HepG2 (cell line): ENCODE measurements around the gene NINL. TPM values are rescaled to one million over a fixed set of nuclear protein-coding genes. Genes with fewer than 3 reads are reported as not detected.
A peak's percentile ranks its signal among the peaks of the same experiment; 100 is the strongest.

Experiments
- FOXK1 ChIP-seq: sonication (generic); formaldehyde crosslinking; IDR thresholded peaks from 2 replicates; pipeline ENCODE4 v1.4.0; 2020; ENCODE audit warnings: low read depth, missing genetic modification reagents, borderline replicate concordance
- ISX ChIP-seq: sonication (generic); formaldehyde crosslinking; conservative IDR thresholded peaks from 2 replicates; pipeline ENCODE4 v1.5.0; 2020; ENCODE audit warnings: missing genetic modification reagents
- MAZ ChIP-seq, 2 experiments: sonication (generic) in 1 of 2; formaldehyde crosslinking in 1 of 2; IDR thresholded peaks; 2 replicates each; pipeline versions ENCODE4 v1.5.0 to v1.6.1; 2012 to 2020; ENCODE audit warnings: low read depth in 2 of 2, mild to moderate bottlenecking in 2 of 2, borderline replicate concordance in 1 of 2, improper control_type of control experiment in 1 of 2, low read length in 1 of 2, missing genetic modification reagents in 1 of 2, moderate library complexity in 1 of 2
- MED8 ChIP-seq: sonication (generic); formaldehyde crosslinking; IDR thresholded peaks from 2 replicates; pipeline ENCODE4 v1.8.1; 2023; ENCODE audit warnings: mild to moderate bottlenecking, missing genetic modification reagents; ENCODE audit not compliant: insufficient replicate concordance
- NFAT5 ChIP-seq: sonication (generic); formaldehyde crosslinking; IDR thresholded peaks from 2 replicates; pipeline ENCODE4 v1.4.0; 2020; ENCODE audit warnings: missing genetic modification reagents
- RFX3 ChIP-seq: IDR thresholded peaks from 2 replicates; pipeline ENCODE4 v1.6.1; 2016; ENCODE audit warnings: missing biosample characterization, missing genetic modification reagents
- SNAPC4 ChIP-seq: sonication (generic); formaldehyde crosslinking; IDR thresholded peaks from 2 replicates; pipeline ENCODE4 v1.4.0; 2020; ENCODE audit warnings: mild to moderate bottlenecking, missing genetic modification reagents
- TBL1XR1 ChIP-seq: fragments of 150-350 bp; IDR thresholded peaks from 2 replicates; pipeline ENCODE4 v1.6.1; 2014; ENCODE audit warnings: borderline replicate concordance, low read length; ENCODE audit not compliant: partially characterized antibody
- TGIF2 ChIP-seq: IDR thresholded peaks from 2 replicates; pipeline ENCODE4 v1.6.1; 2016; ENCODE audit warnings: control low read depth, missing compliant biosample characterization
- ZBTB25 ChIP-seq: IDR thresholded peaks from 2 replicates; pipeline ENCODE4 v1.6.1; 2018; ENCODE audit warnings: missing genetic modification reagents
- ZC3H4 ChIP-seq: sonication (generic); formaldehyde crosslinking; IDR thresholded peaks from 2 replicates; pipeline ENCODE4 v1.4.0; 2020; ENCODE audit warnings: missing genetic modification reagents, borderline replicate concordance
- ZFX ChIP-seq: sonication (generic); formaldehyde crosslinking; IDR thresholded peaks from 2 replicates; pipeline ENCODE4 v1.4.0; 2020; ENCODE audit warnings: mild to moderate bottlenecking, low read depth, missing genetic modification reagents, moderate library complexity
- ZFYVE20 ChIP-seq: sonication (generic); formaldehyde crosslinking; IDR thresholded peaks from 2 replicates; pipeline ENCODE4 v1.8.0; 2023; ENCODE audit warnings: low read depth, mild to moderate bottlenecking, moderate library complexity, missing genetic modification reagents, borderline replicate concordance
- ZNF256 ChIP-seq: sonication (generic); formaldehyde crosslinking; conservative IDR thresholded peaks from 2 replicates; pipeline ENCODE4 v1.4.0; 2020; ENCODE audit warnings: missing genetic modification reagents
- ZNF550 ChIP-seq: sonication (generic); formaldehyde crosslinking; IDR thresholded peaks from 2 replicates; pipeline ENCODE4 v1.4.0; 2020; ENCODE audit warnings: mild to moderate bottlenecking, missing genetic modification reagents, borderline replicate concordance
- ZNF619 ChIP-seq: sonication (generic); formaldehyde crosslinking; IDR thresholded peaks from 2 replicates; pipeline ENCODE4 v1.4.0; 2020; ENCODE audit warnings: mild to moderate bottlenecking, missing genetic modification reagents
- ZNF709 ChIP-seq: sonication (generic); formaldehyde crosslinking; IDR thresholded peaks from 2 replicates; pipeline ENCODE4 v1.5.0; 2020; ENCODE audit warnings: mild to moderate bottlenecking, missing genetic modification reagents
- ZSCAN20 ChIP-seq: sonication (generic); formaldehyde crosslinking; IDR thresholded peaks from 2 replicates; pipeline ENCODE4 v1.4.0; 2020; ENCODE audit warnings: missing genetic modification reagents, mild to moderate bottlenecking, borderline replicate concordance
- polyA plus RNA-seq, 8 experiments: library from polyadenylated mRNA; depleted of rRNA in 3 of 8; stranded (reverse) in 7 of 8; unstranded in 1 of 8; fragments of >200 nt; fragmentation: Illumina TruSeq in 4 of 8; extraction: Trizol in 4 of 8; gene quantifications; 2 replicates each; pipeline versions ENCODE4 v1.2.1 to v1.2.3, GENCODE V29; 2011 to 2016; ENCODE audit warnings: low read depth in 4 of 8, missing spikeins in 1 of 8, mixed read lengths in 1 of 8; ENCODE audit not compliant: insufficient read depth in 1 of 8
- total RNA-seq, 5 experiments: library from RNA; depleted of rRNA; stranded (reverse); fragments of >200 nt; fragmentation: Illumina TruSeq; extraction: Trizol; gene quantifications; 2 replicates each; pipeline ENCODE4 v1.2.3, GENCODE V29; 2016; ENCODE audit warnings: low read depth in 1 of 5

Gene NINL
- total and polyA plus RNA-seq, 2 of the 13 experiments (the other 11 are each of a cell fraction or from before 2014, with no cell fraction given): 32.3 to 34.3 TPM

DNA sequence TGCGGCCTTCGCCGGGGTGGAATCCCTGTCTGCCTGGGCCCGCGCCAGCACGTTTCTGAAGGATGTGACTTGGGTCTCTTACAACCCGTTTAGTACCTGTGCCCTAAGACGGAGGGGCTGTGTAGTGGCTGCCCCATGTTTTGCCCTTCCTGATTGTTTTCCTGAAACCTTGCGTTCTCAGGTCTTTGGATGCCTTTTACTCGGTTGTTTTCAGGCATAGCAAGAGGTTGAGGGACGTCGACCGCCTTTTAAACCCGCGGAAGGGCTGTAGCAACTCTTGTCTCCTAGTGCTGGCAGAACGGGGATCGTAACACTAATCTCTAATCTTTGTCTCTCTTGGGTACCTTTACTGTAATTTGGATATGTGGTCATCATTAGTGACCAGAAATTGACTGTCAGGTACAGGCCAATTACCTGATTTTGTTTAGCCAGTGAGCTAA lies 39.2 kb upstream of the NINL start (continued):
- TF ChIP-seq SNAPC4 (CRISPR knock-in tag) (peak; percentile 61; the same call in 1 of the 2 replicates), TBL1XR1 (no peak), RFX3 (CRISPR knock-in tag) (0 out of 2 replicates have a peak, but pooled peaks have one; percentile 4), FOXK1 (CRISPR knock-in tag) (no peak), ZC3H4 (CRISPR knock-in tag) (no peak), ZSCAN20 (CRISPR knock-in tag) (no peak), ZNF709 (CRISPR knock-in tag) (peak; percentile 16), ZBTB25 (CRISPR knock-in tag) (no peak; the same call in 1 of the 2 replicates), NFAT5 (CRISPR knock-in tag) (no peak), ZNF256 (CRISPR knock-in tag) (no peak), ZNF550 (CRISPR knock-in tag) (no peak; the same call in 1 of the 2 replicates), ISX (CRISPR knock-in tag) (no peak), MAZ (IDR thresholded peaks at IDR 0.05; ENCODE audit: borderline replicate concordance, low read depth, low read length) (peak; percentile 49; the same call in 1 of the 2 replicates), MAZ (CRISPR knock-in tag; IDR thresholded peaks at IDR 0.05; ENCODE audit: low read depth) (no peak), ZFX (CRISPR knock-in tag) (peak; percentile 95), MED8 (CRISPR knock-in tag) (peak; percentile 10), ZNF619 (0 out of 2 replicates have a peak, but pooled peaks have one; percentile 20), TGIF2 (CRISPR knock-in tag) (no peak), ZFYVE20 (CRISPR knock-in tag) (no peak)
